SH-SY5Y (cell line): ENCODE measurements around the gene CLCNKA.

Experiments
- GATA2 ChIP-seq: IDR thresholded peaks from 2 replicates; pipeline ENCODE4 v1.6.1; 2011; ENCODE audit warnings: mild to moderate bottlenecking, low read depth, low read length
- GATA3 ChIP-seq: IDR thresholded peaks from 2 replicates; pipeline ENCODE4 v1.6.1; 2011; ENCODE audit warnings: low read depth, mild to moderate bottlenecking, low read length, moderate library complexity

DNA sequence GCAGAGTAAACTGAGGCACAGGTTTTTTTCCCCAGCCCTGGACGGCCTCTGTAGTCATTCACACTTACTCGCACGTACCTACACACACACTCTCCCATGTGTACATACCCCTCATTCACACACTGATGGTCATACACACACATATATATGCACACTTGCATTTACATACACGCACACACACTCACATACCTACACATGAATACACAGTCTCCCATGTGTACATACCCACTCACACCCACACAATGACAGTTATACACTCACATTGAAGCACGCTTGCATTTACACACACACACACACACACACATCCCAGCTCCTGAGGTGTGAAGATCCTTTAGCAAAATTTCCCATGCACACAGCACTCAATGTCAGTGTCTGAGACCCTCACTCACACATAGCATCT is 52.4 kb downstream of the CLCNKA start:
- TF ChIP-seq GATA2 (no peak), GATA3 (no peak)
